ENCODE measurements around the gene ZNF320. TPM values are rescaled to one million over a fixed set of nuclear protein-coding genes. Genes with fewer than 3 reads are reported as not detected.
"Not testable (repeated sequence)": the region's sequence is repeated elsewhere in the genome, so short reads cannot be mapped to it uniquely, and the experiment has no call there.

ZNF320 gene
- total RNA-seq, 1 donor from 2014 or later = 1.2 TPM

GRCh38 chr19:52922841-52923777 lies 25.7 kb upstream of the ZNF320 start, which contains the start of gene ZNF888:
Gene ZNF888, minus strand, starts transcription at chr19:52923428. Its CDS starts 5,555 bp downstream, at chr19:52917873.
- DNase-seq (ENCODE audit: low spot score) (peak; percentile 79), ATAC-seq (peak; percentile 95)

GRCh38 chr19:52917531-52917930 lies 20.1 kb upstream of the ZNF320 start:
- ATAC-seq = no peak
- DNase-seq (ENCODE audit: low spot score) = no peak

- DNase-seq (ENCODE audit: low spot score) = no peak
- no peak for ATAC-seq
Observed at GRCh38 chr19:52910648-52911047, 13.2 kb upstream of the ZNF320 start.

- not testable (repeated sequence) for DNase-seq (ENCODE audit: low spot score); ATAC-seq
Observed at GRCh38 chr19:52904052-52904780, 6.8 kb upstream of the ZNF320 start.

- no peak for DNase-seq (ENCODE audit: low spot score)
Observed at GRCh38 chr19:52901842-52902241, 4.4 kb upstream of the ZNF320 start.

GRCh38 chr19:52898596-52898995 lies 1.2 kb upstream of the ZNF320 start:
- not testable (repeated sequence) for ATAC-seq; DNase-seq (ENCODE audit: low spot score)

More at GRCh38 chr19:52901842-52902241, 4.4 kb upstream of the ZNF320 start:
- no peak for ATAC-seq

- no peak for ATAC-seq
- no peak for DNase-seq (ENCODE audit: low spot score)
Observed at GRCh38 chr19:52898101-52898500, 666 bp upstream of the ZNF320 start.

GRCh38 chr19:52896431-52897137 lies 851 bp downstream of the ZNF320 start:
- DNase-seq (ENCODE audit: low spot score) (no peak), ATAC-seq (no peak)

- no peak for DNase-seq (ENCODE audit: low spot score)
- no peak for ATAC-seq
Observed at GRCh38 chr19:52891336-52891735, 6.1 kb downstream of the ZNF320 start.

- DNase-seq (ENCODE audit: low spot score) (no peak), ATAC-seq (no peak)
Observed at GRCh38 chr19:52889931-52890330, 7.5 kb downstream of the ZNF320 start.

GRCh38 chr19:52889076-52889475 lies 8.4 kb downstream of the ZNF320 start:
- DNase-seq (ENCODE audit: low spot score) (no peak), ATAC-seq (no peak)

GRCh38 chr19:52880895-52881389 lies 16.5 kb downstream of the ZNF320 start:
- DNase-seq (ENCODE audit: low spot score) (no peak), ATAC-seq (no peak)

- ATAC-seq; DNase-seq (ENCODE audit: low spot score): not testable (repeated sequence)
Observed at GRCh38 chr19:52872996-52873395, 24.4 kb downstream of the ZNF320 start.

- no peak for DNase-seq (ENCODE audit: low spot score)
- no peak for ATAC-seq
Observed at GRCh38 chr19:52871466-52871865, 26.0 kb downstream of the ZNF320 start.

GRCh38 chr19:52868031-52868430 lies 29.4 kb downstream of the ZNF320 start:
- DNase-seq (ENCODE audit: low spot score); ATAC-seq: not testable (repeated sequence)

GRCh38 chr19:52857378-52858191 lies 39.9 kb downstream of the ZNF320 start, which contains the start of gene ZNF468:
Gene ZNF468, minus strand, starts transcription at chr19:52857619. Its CDS starts 3,347 bp downstream, at chr19:52854272.
- ATAC-seq = peak; percentile 99
- DNase-seq (ENCODE audit: low spot score) = peak; percentile 68

GRCh38 chr19:52856540-52857377 lies 40.7 kb downstream of the ZNF320 start:
- ATAC-seq; DNase-seq (ENCODE audit: low spot score): not testable (repeated sequence)

Data from left lobe of liver (tissue), 2 donors.